Islet precursor cell (in vitro differentiated cells): ENCODE results near the gene DCC.
"Not testable (repeated sequence)": the region's sequence is repeated elsewhere in the genome, so short reads cannot be mapped to it uniquely, and the experiment has no call there.

Experiments
- DNase-seq: peaks from one replicate; pipeline ENCODE4 v3.0.0-alpha.2; 2018

DCC gene

GRCh38 chr18:52353589-52353988 is 13.6 kb downstream of the DCC start:
- DNase-seq, result no peak

GRCh38 chr18:52363861-52364260 is 23.9 kb downstream of the DCC start:
- no peak for DNase-seq

DNA sequence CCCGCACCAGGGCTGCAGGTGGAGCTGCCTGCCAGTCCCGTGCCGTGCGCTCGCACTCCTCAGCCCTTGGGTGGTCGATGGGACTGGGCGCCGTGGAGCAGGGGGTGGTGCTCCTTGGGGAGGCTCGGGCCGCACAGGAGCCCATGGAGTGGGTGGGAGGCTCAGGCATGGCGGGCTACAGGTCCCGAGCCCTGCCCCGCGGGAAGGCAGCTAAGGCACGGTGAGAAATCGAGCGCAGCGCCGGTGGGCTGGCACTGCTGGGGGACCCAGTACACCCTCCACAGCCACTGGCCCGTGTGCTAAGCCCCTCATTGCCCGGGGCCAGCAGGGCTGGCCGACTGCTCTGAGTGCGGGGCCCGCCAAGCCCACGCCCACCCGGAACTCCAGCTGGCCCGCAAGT is 26.9 kb downstream of the DCC start:
- DNase-seq, result not testable (repeated sequence)

- DNase-seq, result no peak
Measured at GRCh38 chr18:52367953-52368742, 28.2 kb downstream of the DCC start.

DNA sequence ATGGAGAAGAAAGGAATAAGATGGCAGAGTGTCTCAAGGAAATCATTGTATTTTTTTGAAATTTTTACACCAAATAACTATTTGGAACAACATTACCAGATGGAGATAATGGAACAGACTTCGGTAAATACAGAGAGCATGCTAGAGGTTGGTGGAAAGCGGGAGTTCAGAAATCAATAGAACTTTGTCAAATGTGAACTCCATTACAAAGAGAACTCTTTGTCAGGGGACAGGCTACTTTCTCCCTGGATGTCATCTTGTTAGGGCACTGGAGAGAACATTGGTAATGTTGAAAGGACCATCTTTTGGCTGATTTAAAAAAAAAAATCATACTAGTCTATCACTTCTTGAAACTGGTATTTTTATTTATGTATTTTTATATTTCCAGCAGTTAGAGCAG is 30.8 kb downstream of the DCC start:
- DNase-seq, result no peak

DNA sequence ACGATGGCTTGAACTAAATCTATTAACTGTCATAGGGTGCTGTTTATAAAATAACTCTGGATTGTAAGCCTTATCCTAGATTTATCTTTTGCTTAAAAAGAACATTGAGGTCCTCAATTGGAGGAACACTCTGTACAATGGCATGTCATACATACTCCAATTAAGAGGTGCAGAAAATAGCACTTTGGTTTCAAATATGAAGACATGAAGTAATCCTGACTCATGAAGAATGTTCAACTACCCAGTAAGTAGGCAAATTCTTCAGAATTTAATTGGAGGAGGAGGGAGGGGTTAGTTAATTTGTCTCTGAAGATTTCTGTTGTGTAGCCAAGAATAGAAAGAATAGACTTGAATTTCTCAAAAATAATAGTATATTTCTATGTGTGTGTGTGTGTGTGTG is 36.1 kb downstream of the DCC start:
- DNase-seq, result no peak

DNA sequence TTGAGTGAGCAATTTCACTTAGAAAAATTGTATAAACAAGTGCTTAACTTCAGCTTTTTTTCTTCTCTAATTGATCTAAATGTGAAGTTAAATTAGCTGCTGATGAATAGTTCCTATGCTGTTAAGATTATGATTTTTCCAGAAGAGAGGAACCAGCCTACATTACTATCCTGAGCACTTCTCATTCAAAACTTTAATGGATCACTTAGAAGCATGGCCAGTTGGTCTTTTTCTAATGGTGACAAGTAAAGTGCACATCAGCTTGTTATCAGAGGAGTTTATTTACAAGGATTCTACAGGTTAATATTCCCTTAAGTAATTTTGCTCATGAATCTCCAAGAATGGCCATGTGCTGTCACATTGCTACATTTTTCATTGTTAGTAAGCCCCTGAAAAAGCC is 37.1 kb downstream of the DCC start:
- DNase-seq, result no peak

- no peak for DNase-seq
Measured at GRCh38 chr18:52386306-52386705, 46.3 kb downstream of the DCC start.

DNA sequence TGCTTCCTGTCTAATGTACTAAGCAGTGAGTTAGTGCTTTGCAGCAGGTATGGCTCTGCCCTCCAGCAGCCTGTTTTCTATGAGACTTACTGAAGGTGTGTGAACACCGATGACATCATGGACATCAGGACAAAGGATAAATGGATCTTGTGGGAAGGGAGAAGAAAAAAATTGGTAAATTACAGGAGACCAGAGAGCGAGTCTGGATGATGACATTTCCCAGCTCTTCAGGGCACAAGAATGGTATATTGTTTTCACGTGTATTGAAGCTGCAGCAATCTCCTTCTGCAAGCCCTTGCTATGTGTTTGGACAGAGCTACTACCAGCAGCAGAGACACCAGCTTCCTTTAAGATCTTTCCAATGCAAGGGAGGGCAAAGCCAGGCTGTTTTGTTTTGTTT is 47.2 kb downstream of the DCC start:
- peak; percentile 50 for DNase-seq

- no peak for DNase-seq
Measured at GRCh38 chr18:52391810-52392559, 52.0 kb downstream of the DCC start.

- DNase-seq, result no peak
Measured at GRCh38 chr18:52394602-52395001, 54.6 kb downstream of the DCC start.

DNA sequence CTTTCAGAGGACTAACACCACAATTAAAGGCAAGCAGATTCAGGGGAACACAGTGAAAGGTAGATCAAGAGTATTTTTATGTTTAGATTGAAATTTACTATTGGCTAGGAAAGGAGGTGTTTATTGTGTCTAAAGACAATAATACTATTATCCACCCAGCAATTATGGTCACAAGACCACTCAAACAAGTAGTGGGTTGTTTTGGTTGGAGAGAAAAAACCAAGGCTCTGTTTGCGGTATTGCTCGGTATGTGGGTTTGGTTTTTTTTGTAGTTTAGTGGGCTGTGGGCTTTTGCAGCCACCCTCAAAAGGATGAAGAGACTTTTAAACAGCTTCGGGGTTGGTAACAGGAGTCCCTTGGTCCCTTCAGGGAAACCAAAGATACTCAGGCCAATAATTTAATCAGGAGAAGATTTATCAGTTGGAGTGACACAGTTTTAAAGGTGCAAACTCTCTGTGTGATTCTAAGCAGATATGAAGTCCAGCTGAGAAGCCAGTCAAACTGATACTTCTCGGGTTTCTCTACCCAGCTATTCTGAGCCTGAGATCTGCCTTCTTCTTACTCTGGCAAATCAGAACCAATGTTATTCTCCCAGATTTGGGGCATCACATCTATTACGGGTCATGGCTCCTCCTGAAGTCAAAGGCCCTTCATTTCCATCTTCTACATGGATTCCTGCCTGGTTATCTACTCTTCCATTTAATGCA is 55.3 kb downstream of the DCC start:
- no peak for DNase-seq

- DNase-seq, result no peak
Measured at GRCh38 chr18:52401236-52401635, 61.2 kb downstream of the DCC start.

DNA sequence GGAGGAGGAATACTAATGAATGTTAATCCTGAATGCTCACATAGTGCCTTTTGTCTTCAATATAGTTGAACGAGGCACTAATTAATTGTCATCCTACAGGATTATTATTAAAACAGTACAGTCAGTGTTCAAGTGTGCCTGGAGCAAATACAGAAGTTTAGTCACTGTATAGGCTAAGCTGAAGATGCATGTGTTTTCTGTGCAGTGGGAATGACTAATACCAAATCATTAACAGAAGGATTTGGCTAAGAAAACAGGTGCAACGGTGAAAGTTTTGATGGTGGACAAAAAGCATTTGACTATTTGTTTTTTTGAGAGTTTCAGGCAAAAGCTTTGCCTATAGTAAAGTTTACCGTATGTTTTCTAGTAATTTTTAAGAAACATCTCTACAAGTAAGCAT is 62.8 kb downstream of the DCC start:
- DNase-seq, result no peak

DNA sequence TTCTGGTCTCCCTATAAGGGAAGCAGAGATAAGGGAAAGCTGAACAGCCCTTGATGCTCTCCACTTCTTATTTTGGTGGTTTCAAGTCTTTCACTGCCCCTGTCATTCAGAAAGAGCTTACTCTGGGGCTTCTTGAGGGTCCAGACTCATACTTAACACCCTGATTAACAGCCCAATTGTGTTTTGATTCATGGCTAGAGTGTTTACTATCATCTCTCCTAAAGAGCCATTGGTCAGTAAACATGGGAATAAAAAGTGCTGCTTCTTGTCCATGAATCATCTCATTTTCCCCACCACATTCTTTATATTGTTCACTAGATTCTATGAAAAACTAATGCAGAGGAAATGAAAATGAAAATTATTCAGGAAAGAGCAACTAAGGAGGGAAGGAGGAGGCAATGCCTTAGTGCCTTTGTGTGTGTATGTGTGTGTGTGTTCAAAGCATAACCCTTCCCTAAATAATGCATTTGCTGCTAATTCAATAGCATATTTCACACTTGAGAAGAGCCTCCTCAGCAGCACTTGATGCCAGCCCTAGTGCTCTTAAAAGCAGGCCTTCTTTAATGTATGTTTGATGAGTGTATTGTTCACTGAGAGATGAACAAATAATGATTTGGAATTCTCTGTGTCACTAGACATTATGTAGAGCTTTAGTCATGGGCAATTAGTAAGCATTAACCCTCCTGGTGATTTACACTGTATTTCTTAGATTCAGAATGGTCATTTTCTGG is 63.5 kb downstream of the DCC start:
- DNase-seq, result no peak

- no peak for DNase-seq
Measured at GRCh38 chr18:52408800-52409302, 68.9 kb downstream of the DCC start.

DNA sequence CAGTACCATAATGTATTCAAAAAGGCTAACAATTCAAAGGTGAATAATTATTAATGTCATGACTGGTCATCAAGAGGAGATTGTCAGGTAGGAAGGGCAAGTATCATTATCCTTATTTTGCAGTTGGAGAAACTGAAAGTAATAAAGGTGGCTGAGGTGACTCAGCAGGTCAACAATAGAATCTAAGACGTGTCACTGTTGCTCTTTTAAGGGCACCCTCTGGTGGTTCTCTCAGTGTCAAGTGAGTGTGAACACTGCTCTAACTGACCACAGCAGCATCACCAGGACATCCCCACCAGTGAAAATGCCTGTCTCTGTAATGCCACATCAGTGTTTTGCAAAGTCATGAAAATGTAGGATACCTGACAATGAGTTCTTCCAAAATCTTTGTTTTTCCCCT is 69.7 kb downstream of the DCC start:
- DNase-seq, result no peak

DNA sequence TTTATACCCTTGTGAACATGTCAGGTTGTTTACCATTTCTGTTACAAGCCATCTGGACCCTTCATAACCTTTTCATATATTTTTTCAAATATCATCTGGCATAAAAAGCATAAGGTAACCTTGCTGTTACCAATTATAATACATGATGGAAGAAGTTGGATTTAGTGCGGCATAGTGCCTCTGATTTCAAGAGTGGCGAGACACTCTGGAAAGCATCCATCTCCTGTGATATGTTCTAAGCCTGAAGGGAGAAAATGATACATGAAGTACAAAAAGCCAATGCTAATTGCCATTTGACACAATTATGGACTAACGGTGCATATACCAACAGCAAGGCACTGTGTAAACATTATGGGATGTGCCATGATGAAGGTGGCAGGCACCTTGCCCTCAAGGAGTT is 75.1 kb downstream of the DCC start:
- DNase-seq, result no peak

GRCh38 chr18:52422985-52423601 is 83.1 kb downstream of the DCC start:
- DNase-seq, result no peak

GRCh38 chr18:52426041-52426440 is 86.0 kb downstream of the DCC start:
- no peak for DNase-seq

GRCh38 chr18:52426462-52426861 is 86.5 kb downstream of the DCC start:
- DNase-seq, result no peak

DNA sequence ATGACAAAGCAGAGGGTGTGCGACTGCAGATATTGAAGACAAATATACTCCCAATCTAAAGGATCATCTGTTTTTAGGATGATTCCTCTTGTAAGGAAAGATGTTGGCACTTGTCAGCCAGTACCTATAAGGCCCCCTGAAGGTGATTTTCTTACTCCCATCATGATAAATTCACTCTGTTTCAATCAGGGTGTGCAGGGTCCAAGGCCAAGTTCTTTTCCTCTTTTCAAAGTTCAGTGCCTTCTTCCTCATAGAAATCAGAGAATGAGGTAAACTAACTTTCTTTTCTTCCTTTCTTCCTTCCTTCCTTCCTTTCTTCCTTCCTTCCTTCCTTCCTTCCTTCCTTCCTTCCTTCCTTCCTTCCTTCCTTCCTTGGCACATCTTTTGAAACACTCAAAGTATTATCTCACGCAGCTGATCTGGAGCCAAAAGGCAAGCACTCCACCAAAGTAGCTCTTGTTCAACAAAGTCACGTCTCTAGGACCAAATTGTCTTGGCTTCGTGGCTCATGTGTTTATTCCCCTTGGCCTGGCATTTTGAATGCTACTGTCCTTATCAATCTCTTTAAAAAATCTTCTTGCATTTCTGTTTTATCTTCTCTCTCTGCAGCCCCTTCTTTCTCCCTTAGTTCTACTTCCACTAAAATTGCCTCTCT is 87.7 kb downstream of the DCC start:
- no peak for DNase-seq
